Lower lobe of right lung (tissue), 2 donors: ENCODE data around the gene ZNF212. TPM values are rescaled to one million over a fixed set of nuclear protein-coding genes. Genes with fewer than 3 reads are reported as not detected.

Experiments used
- ATAC-seq, 2 donors: fragments of 200-7000 bp; cut with Tn5 transposase; one replicate each; pipeline ENCODE4 v1.9.1; 2020 to 2022; ENCODE audit warnings: mild to moderate bottlenecking in 2 of 2, moderate library complexity in 2 of 2
- DNase-seq: peaks from one replicate; pipeline ENCODE4 v3.0.0-alpha.2; 2020
- H3K27ac ChIP-seq: fragments of 200-600 bp; one replicate; pipeline ENCODE4 v1.8.0; 2022
- H3K27me3 ChIP-seq: fragments of 200-600 bp; one replicate; pipeline ENCODE4 v1.8.0; 2022; ENCODE audit warnings: low read depth
- H3K36me3 ChIP-seq: fragments of 200-600 bp; one replicate; pipeline ENCODE4 v1.8.0; 2022; ENCODE audit warnings: mild to moderate bottlenecking
- H3K4me1 ChIP-seq: fragments of 200-600 bp; one replicate; pipeline ENCODE4 v1.8.0; 2022
- H3K4me3 ChIP-seq: fragments of 200-600 bp; one replicate; pipeline ENCODE4 v1.8.0; 2022; ENCODE audit warnings: mild to moderate bottlenecking
- H3K9me3 ChIP-seq: fragments of 200-600 bp; one replicate; pipeline ENCODE4 v1.8.0; 2022
- CTCF ChIP-seq: fragments of 200-600 bp; IDR thresholded peaks from one replicate; pipeline ENCODE4 v1.8.0; 2022; ENCODE audit warnings: antibody characterized with exemption, mild to moderate bottlenecking
- intact Hi-C: fragments of 100-400 bp; cut with DNase I; formaldehyde crosslinking; loops from one replicate; pipeline ENCODE4 v1.11.0; 2022
- total RNA-seq: library from RNA; stranded (reverse); fragmentation: NEBNext Ultra II Directional; extraction: Animal tissue kit (Norgen Biotek cat#: 25700); gene quantifications from one replicate; pipeline ENCODE4 v1.2.1, GENCODE V29; 2021
- donor health status: DM: no; HTN: yes; CAD: no; lungs with severe emphysema.

The ZNF212 gene
- total RNA-seq, 1 donor from 2014 or later = 10.5 TPM

GRCh38 chr7:149285603-149286002 is 46.2 kb downstream of the ZNF212 start:
- Histone ChIP-seq H3K9me3 (no peaks in the 10 kb centered on the region), H3K4me3 (peak overlapping the region; percentile 72), H3K27me3 (no peaks in the 10 kb centered on the region), H3K4me1 (peaks cover 14% of the 10 kb centered on the region), H3K36me3 (peaks cover 15% of the 10 kb centered on the region), H3K27ac (no peak overlapping the region)
- TF ChIP-seq CTCF = no peak
- DNase-seq (no peak), ATAC-seq (peak; percentile 0 to 26)
- intact Hi-C loops = no loop called here

- ATAC-seq = no peak
- no peak overlapping the region for H3K27ac ChIP-seq
- peaks cover 3% of the 10 kb centered on the region for H3K36me3 ChIP-seq
- peaks cover 14% of the 10 kb centered on the region for H3K4me1 ChIP-seq
- H3K4me3 ChIP-seq = no peak overlapping the region
- H3K9me3 ChIP-seq = no peaks in the 10 kb centered on the region
- DNase-seq = no peak
- TF ChIP-seq CTCF = no peak
- intact Hi-C loops = no loop called here
- no peaks in the 10 kb centered on the region for H3K27me3 ChIP-seq
Measured at GRCh38 chr7:149286811-149287400, 47.5 kb downstream of the ZNF212 start.

GRCh38 chr7:149287622-149288021 is 48.2 kb downstream of the ZNF212 start:
- no peak for TF ChIP-seq CTCF
- H3K36me3 ChIP-seq = peaks cover 3% of the 10 kb centered on the region
- H3K9me3 ChIP-seq = no peaks in the 10 kb centered on the region
- H3K27me3 ChIP-seq = no peaks in the 10 kb centered on the region
- peaks cover 14% of the 10 kb centered on the region for H3K4me1 ChIP-seq
- H3K4me3 ChIP-seq = no peak overlapping the region
- no peak for DNase-seq
- ATAC-seq = no peak
- intact Hi-C loops = no loop called here
- H3K27ac ChIP-seq = no peak overlapping the region

- Histone ChIP-seq H3K9me3 (no peaks in the 10 kb centered on the region), H3K4me1 (peaks cover 14% of the 10 kb centered on the region), H3K27ac (no peak overlapping the region), H3K4me3 (no peak overlapping the region), H3K27me3 (no peaks in the 10 kb centered on the region), H3K36me3 (peaks cover 9% of the 10 kb centered on the region)
- DNase-seq = no peak
- intact Hi-C loops = no loop called here
- no peak for TF ChIP-seq CTCF
- no peak for ATAC-seq
Measured at GRCh38 chr7:149289262-149289661, 49.8 kb downstream of the ZNF212 start.

GRCh38 chr7:149289856-149290255 is 50.4 kb downstream of the ZNF212 start:
- DNase-seq (no peak), ATAC-seq (no peak)
- Histone ChIP-seq H3K9me3 (no peaks in the 10 kb centered on the region), H3K36me3 (peaks cover 13% of the 10 kb centered on the region), H3K4me3 (no peak overlapping the region), H3K27me3 (no peaks in the 10 kb centered on the region), H3K4me1 (peaks cover 10% of the 10 kb centered on the region), H3K27ac (no peak overlapping the region)
- TF ChIP-seq CTCF = no peak
- intact Hi-C loops = no loop called here
